Measurements from ENCODE around the gene ABCB9. TPM values are rescaled to one million over a fixed set of nuclear protein-coding genes. Genes with fewer than 3 reads are reported as not detected.

Gene ABCB9
- polyA plus RNA-seq, 1 donor from 2014 or later, result 19.7 TPM

- Histone ChIP-seq H3K9me3 (ENCODE audit: low read length) (no peaks in the 10 kb centered on the region), H4K20me1 (ENCODE audit: insufficient read depth) (no peaks in the 10 kb centered on the region), H3K4me3 (ENCODE audit: low read length) (no peak overlapping the region), H3K27ac (ENCODE audit: low read length) (no peak overlapping the region), H3K4me2 (ENCODE audit: low read length) (no peak overlapping the region), H2AFZ (ENCODE audit: low read depth, low read length) (no peak overlapping the region), H3K79me2 (replicated peaks; ENCODE audit: insufficient read depth, low read length) (no peaks in the 10 kb centered on the region), H3K9ac (ENCODE audit: low read length) (no peak overlapping the region), H3K9me2 (ENCODE audit: insufficient read depth, low read length) (no peaks in the 10 kb centered on the region), H3K27me3 (ENCODE audit: insufficient read depth, low read depth, low read length) (no peaks in the 10 kb centered on the region), H3K36me3 (ENCODE audit: insufficient read depth, low read length) (no peaks in the 10 kb centered on the region), H3F3A (ENCODE audit: insufficient read depth, low read length, poor library complexity, severe bottlenecking) (no peaks in the 10 kb centered on the region)
- no peak for TF ChIP-seq CTCF (IDR thresholded peaks at IDR 0.05; ENCODE audit: poor library complexity, severe bottlenecking)
- TF ChIP-seq EZH2 (IDR thresholded peaks at IDR 0.05; ENCODE audit: borderline replicate concordance, insufficient read depth, low read length, poor library complexity, severe bottlenecking), result no peak
- TF ChIP-seq SMC3 (conservative IDR thresholded peaks at IDR 0.05; ENCODE audit: poor library complexity), result no peak
- no peak for TF ChIP-seq MXI1 (conservative IDR thresholded peaks at IDR 0.05; ENCODE audit: poor library complexity, severe bottlenecking)
- no peak for TF ChIP-seq EP300 (conservative IDR thresholded peaks at IDR 0.05; ENCODE audit: poor library complexity, severe bottlenecking)
- TF ChIP-seq TAF1 (IDR thresholded peaks at IDR 0.05; ENCODE audit: low read depth), result no peak
- TF ChIP-seq POLR2AphosphoS5 (IDR thresholded peaks at IDR 0.05), result no peak
- no peak for TF ChIP-seq REST (IDR thresholded peaks at IDR 0.05; ENCODE audit: borderline replicate concordance)
- no peak for TF ChIP-seq RAD21 (conservative IDR thresholded peaks at IDR 0.05)
Measured at GRCh38 chr12:122987086-122987951, 21.1 kb upstream of the ABCB9 start.

GRCh38 chr12:122986258-122986871, 20.1 kb upstream of the ABCB9 start:
- Histone ChIP-seq H2AFZ (ENCODE audit: low read depth, low read length) (no peak overlapping the region), H3K9me3 (ENCODE audit: low read length) (no peaks in the 10 kb centered on the region), H3K27ac (ENCODE audit: low read length) (no peak overlapping the region), H3K9ac (ENCODE audit: low read length) (no peak overlapping the region), H4K20me1 (ENCODE audit: insufficient read depth) (no peaks in the 10 kb centered on the region), H3K9me2 (ENCODE audit: insufficient read depth, low read length) (no peaks in the 10 kb centered on the region), H3K27me3 (ENCODE audit: insufficient read depth, low read depth, low read length) (no peaks in the 10 kb centered on the region), H3K4me2 (ENCODE audit: low read length) (no peak overlapping the region), H3F3A (ENCODE audit: insufficient read depth, low read length, poor library complexity, severe bottlenecking) (no peaks in the 10 kb centered on the region), H3K79me2 (replicated peaks; ENCODE audit: insufficient read depth, low read length) (no peaks in the 10 kb centered on the region), H3K36me3 (ENCODE audit: insufficient read depth, low read length) (no peaks in the 10 kb centered on the region), H3K4me3 (ENCODE audit: low read length) (no peak overlapping the region)
- TF ChIP-seq REST (IDR thresholded peaks at IDR 0.05; ENCODE audit: borderline replicate concordance) (no peak), TAF1 (IDR thresholded peaks at IDR 0.05; ENCODE audit: low read depth) (no peak), SMC3 (conservative IDR thresholded peaks at IDR 0.05; ENCODE audit: poor library complexity) (no peak), EZH2 (IDR thresholded peaks at IDR 0.05; ENCODE audit: borderline replicate concordance, insufficient read depth, low read length, poor library complexity, severe bottlenecking) (no peak), POLR2AphosphoS5 (IDR thresholded peaks at IDR 0.05) (no peak), MXI1 (conservative IDR thresholded peaks at IDR 0.05; ENCODE audit: poor library complexity, severe bottlenecking) (no peak), RAD21 (conservative IDR thresholded peaks at IDR 0.05) (no peak), EP300 (conservative IDR thresholded peaks at IDR 0.05; ENCODE audit: poor library complexity, severe bottlenecking) (no peak)
